H9 (cell line): ENCODE measurements around the gene PSMD5. TPM values are rescaled to one million over a fixed set of nuclear protein-coding genes. Genes with fewer than 3 reads are reported as not detected.

Source experiments
- DNase-seq: peaks from one replicate; pipeline ENCODE4 v3.0.0-alpha.2; 2017
- H2AFZ ChIP-seq: one replicate; pipeline ENCODE4 v1.6.1; 2013; ENCODE audit warnings: mild to moderate bottlenecking, low read length, control low read depth, moderate library complexity
- H2AK5ac ChIP-seq: 2 replicates; pipeline ENCODE4 v1.6.1; 2013; ENCODE audit warnings: low read length, control low read depth, mixed read lengths; ENCODE audit not compliant: insufficient read length
- H2BK120ac ChIP-seq: one replicate; pipeline ENCODE4 v1.6.1; 2013; ENCODE audit warnings: low read depth, mild to moderate bottlenecking, low read length, control low read depth, inconsistent platforms; ENCODE audit not compliant: poor library complexity, severe bottlenecking
- H2BK12ac ChIP-seq: 2 replicates; pipeline ENCODE4 v1.6.1; 2013; ENCODE audit warnings: low read length, control low read depth, mixed read lengths, low read depth; ENCODE audit not compliant: insufficient read length
- H2BK15ac ChIP-seq: 2 replicates; pipeline ENCODE4 v1.6.1; 2013; ENCODE audit warnings: low read depth, low read length, control low read depth
- H2BK20ac ChIP-seq: one replicate; pipeline ENCODE4 v1.6.1; 2013; ENCODE audit warnings: low read depth, mild to moderate bottlenecking, low read length, control low read depth, inconsistent platforms; ENCODE audit not compliant: poor library complexity, severe bottlenecking
- H2BK5ac ChIP-seq: 2 replicates; pipeline ENCODE4 v1.6.1; 2013; ENCODE audit warnings: low read length, control low read depth, mixed read lengths; ENCODE audit not compliant: insufficient read length
- H3K14ac ChIP-seq: 2 replicates; pipeline ENCODE4 v1.6.1; 2013; ENCODE audit warnings: low read length, control low read depth; ENCODE audit not compliant: insufficient read depth
- H3K18ac ChIP-seq: 2 replicates; pipeline ENCODE4 v1.6.1; 2013; ENCODE audit warnings: low read depth, mild to moderate bottlenecking, mixed read lengths, low read length, control low read depth; ENCODE audit not compliant: insufficient read length
- H3K23ac ChIP-seq: 2 replicates; pipeline ENCODE4 v1.6.1; 2013; ENCODE audit warnings: low read length, control low read depth, mixed read lengths, low read depth; ENCODE audit not compliant: insufficient read length
- H3K23me2 ChIP-seq: 2 replicates; pipeline ENCODE4 v1.6.1; 2013; ENCODE audit warnings: low read depth, mild to moderate bottlenecking, mixed read lengths, low read length, control low read depth; ENCODE audit not compliant: insufficient read length, poor library complexity, severe bottlenecking
- H3K27ac ChIP-seq: 2 replicates; pipeline ENCODE4 v1.5.1; 2013; ENCODE audit warnings: low read length, control low read depth, mixed read lengths, low read depth; ENCODE audit not compliant: insufficient read length
- H3K27me3 ChIP-seq: 2 replicates; pipeline ENCODE4 v1.6.1; 2013; ENCODE audit warnings: low read length, control low read depth, inconsistent platforms; ENCODE audit not compliant: insufficient read depth
- H3K4ac ChIP-seq: 2 replicates; pipeline ENCODE4 v1.6.1; 2013; ENCODE audit warnings: low read depth, mild to moderate bottlenecking, control low read depth, inconsistent platforms, low read length, moderate library complexity
- H3K4me1 ChIP-seq: 2 replicates; pipeline ENCODE4 v1.6.1; 2013; ENCODE audit warnings: low read length, control low read depth, inconsistent platforms; ENCODE audit not compliant: insufficient read depth
- H3K4me2 ChIP-seq: 2 replicates; pipeline ENCODE4 v1.6.1; 2013; ENCODE audit warnings: low read length, control low read depth, mixed read lengths; ENCODE audit not compliant: insufficient read length, insufficient read depth
- H3K56ac ChIP-seq: 2 replicates; pipeline ENCODE4 v1.6.1; 2013; ENCODE audit warnings: low read depth, mild to moderate bottlenecking, mixed read lengths, low read length, control low read depth; ENCODE audit not compliant: insufficient read length
- H3K79me1 ChIP-seq: 2 replicates; pipeline ENCODE4 v1.6.1; 2013; ENCODE audit warnings: low read depth, mild to moderate bottlenecking, moderate library complexity, low read length, control low read depth, inconsistent platforms; ENCODE audit not compliant: insufficient read depth, poor library complexity, severe bottlenecking
- H3K79me2 ChIP-seq: 2 replicates; pipeline ENCODE4 v1.6.1; 2013; ENCODE audit warnings: low read length, control low read depth, inconsistent platforms; ENCODE audit not compliant: insufficient read depth
- H3K9ac ChIP-seq: 2 replicates; pipeline ENCODE4 v1.6.1; 2013; ENCODE audit warnings: low read length, control low read depth, mixed read lengths; ENCODE audit not compliant: insufficient read length; ENCODE audit errors: extremely low read depth
- H3K9me3 ChIP-seq: one replicate; pipeline ENCODE4 v1.6.1; 2013; ENCODE audit warnings: low read depth, low read length, inconsistent platforms; ENCODE audit not compliant: control insufficient read depth
- H3T11ph ChIP-seq: one replicate; pipeline ENCODE4 v1.6.1; 2013; ENCODE audit warnings: mild to moderate bottlenecking, low read length, control low read depth, inconsistent platforms
- H4K20me1 ChIP-seq: one replicate; pipeline ENCODE4 v1.6.1; 2013; ENCODE audit not compliant: control insufficient read depth, insufficient read length, insufficient read depth
- H4K5ac ChIP-seq: 2 replicates; pipeline ENCODE4 v1.6.1; 2013; ENCODE audit warnings: low read depth, mild to moderate bottlenecking, mixed read lengths, low read length, control low read depth; ENCODE audit not compliant: insufficient read length
- H4K8ac ChIP-seq: replicated peaks from 2 replicates; pipeline ENCODE4 v1.6.1; 2013; ENCODE audit warnings: low read length, control low read depth, mixed read lengths, low read depth; ENCODE audit not compliant: insufficient read length
- H4K91ac ChIP-seq: 2 replicates; pipeline ENCODE4 v1.6.1; 2013; ENCODE audit warnings: low read depth, mild to moderate bottlenecking, moderate library complexity, mixed read lengths, low read length, control low read depth; ENCODE audit not compliant: insufficient read length
- H3K27ac Mint-ChIP-seq, 3 experiments: 2 replicates in 2 of 3; 3 replicates in 1 of 3; pipeline ENCODE4 v1.8.0; 2020 to 2021; ENCODE audit warnings: mixed read lengths in 3 of 3, mild to moderate bottlenecking in 1 of 3, moderate library complexity in 1 of 3
- H3K27me3 Mint-ChIP-seq: 2 replicates; pipeline ENCODE4 v1.8.0; 2021; ENCODE audit warnings: low read depth, mild to moderate bottlenecking, moderate library complexity, mixed read lengths
- H3K36me3 Mint-ChIP-seq, 3 experiments: 2 replicates in 2 of 3; 3 replicates in 1 of 3; pipeline ENCODE4 v1.8.0; 2020 to 2021; ENCODE audit warnings: low read depth in 3 of 3, mixed read lengths in 3 of 3; ENCODE audit not compliant: insufficient read depth in 1 of 3
- H3K4me1 Mint-ChIP-seq, 2 experiments: 2 replicates each; pipeline ENCODE4 v1.8.0; 2020; ENCODE audit warnings: mixed read lengths in 2 of 2
- H3K4me3 Mint-ChIP-seq, 2 experiments: 2 replicates in 1 of 2; 3 replicates in 1 of 2; pipeline ENCODE4 v1.8.0; 2020 to 2021; ENCODE audit warnings: mild to moderate bottlenecking in 2 of 2, mixed read lengths in 2 of 2, moderate library complexity in 1 of 2
- H3K9me3 Mint-ChIP-seq, 2 experiments: 2 replicates in 1 of 2; 3 replicates in 1 of 2; pipeline ENCODE4 v1.8.0; 2020; ENCODE audit warnings: mild to moderate bottlenecking in 2 of 2, mixed read lengths in 2 of 2, moderate library complexity in 1 of 2
- WGBS: extraction: QIAGEN DNeasy Blood & Tissue Kit; methylation state at CpG from one replicate; pipeline ENCODE4 v1.1.7; 2013; ENCODE audit warnings: missing lambda C conversion rate, low lambda C conversion rate, mixed read lengths; ENCODE audit not compliant: insufficient read length; ENCODE audit errors: extremely low coverage; 5-methylcytosine and 5-hydroxymethylcytosine counted together
- total RNA-seq: library from RNA; stranded (reverse); gene quantifications from 2 replicates; pipeline ENCODE4 v1.2.1, GENCODE V29; 2021
- TF ChIP-seq, protein P1 (sequence below): fragments of 200-600 bp; sonication (generic); conservative IDR thresholded peaks from 3 replicates; pipeline ENCODE4 v1.8.0; 2021; ENCODE audit warnings: antibody characterized with exemption, mild to moderate bottlenecking

The PSMD5 gene
- total RNA-seq, 1 experiment from 2014 or later: 64.9 TPM

DNA sequence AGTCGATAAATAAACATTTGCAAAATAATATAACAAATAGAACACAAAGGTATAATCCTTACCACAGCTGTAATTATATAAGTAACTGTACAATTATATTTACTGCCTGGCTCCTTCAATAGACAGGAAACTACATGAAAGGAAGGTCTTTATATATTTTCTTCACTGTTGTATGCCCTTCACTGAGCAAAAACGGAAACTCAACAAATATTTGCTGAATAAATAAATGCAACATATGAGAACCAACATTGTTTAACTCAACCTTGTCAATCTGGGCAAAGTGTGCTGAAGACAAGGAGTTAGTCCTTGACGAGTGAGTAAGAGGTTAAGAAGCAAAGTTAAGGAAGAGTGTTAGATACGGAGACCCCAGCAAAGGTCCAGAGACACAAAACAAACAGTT lies 22.6 kb downstream of the PSMD5 start:
- Mint-ChIP-seq H3K27ac (no peak overlapping the region), H3K9me3 (no peaks in the 10 kb centered on the region), H3K36me3 (peaks cover 3 to 85% (median 77%) of the 10 kb centered on the region in 3 experiments; a peak in 5 of 7 replicates), H3K27me3 (no peaks in the 10 kb centered on the region), H3K4me3 (no peak overlapping the region), H3K4me1 (no peaks in the 10 kb centered on the region)
- no peaks in the 10 kb centered on the region for H3K4me1 ChIP-seq
- no peak overlapping the region for H3K56ac ChIP-seq
- no CpG with 5 or more reads among the region's 4 CpGs for WGBS
- no peak overlapping the region for H3K4ac ChIP-seq
- no peaks in the 10 kb centered on the region for H3K27me3 ChIP-seq
- H3K4me2 ChIP-seq: no peak overlapping the region
- H2BK5ac ChIP-seq: no peak overlapping the region
- H2BK120ac ChIP-seq: no peak overlapping the region
- no peak overlapping the region for H3K9ac ChIP-seq
- no peak overlapping the region for H2AFZ ChIP-seq
- H2AK5ac ChIP-seq: no peak overlapping the region
- H3K27ac ChIP-seq: no peak overlapping the region
- no peak overlapping the region for H2BK20ac ChIP-seq
- no peaks in the 10 kb centered on the region for H4K20me1 ChIP-seq
- H4K8ac ChIP-seq: no peak overlapping the region
- TF ChIP-seq, protein P1, sequence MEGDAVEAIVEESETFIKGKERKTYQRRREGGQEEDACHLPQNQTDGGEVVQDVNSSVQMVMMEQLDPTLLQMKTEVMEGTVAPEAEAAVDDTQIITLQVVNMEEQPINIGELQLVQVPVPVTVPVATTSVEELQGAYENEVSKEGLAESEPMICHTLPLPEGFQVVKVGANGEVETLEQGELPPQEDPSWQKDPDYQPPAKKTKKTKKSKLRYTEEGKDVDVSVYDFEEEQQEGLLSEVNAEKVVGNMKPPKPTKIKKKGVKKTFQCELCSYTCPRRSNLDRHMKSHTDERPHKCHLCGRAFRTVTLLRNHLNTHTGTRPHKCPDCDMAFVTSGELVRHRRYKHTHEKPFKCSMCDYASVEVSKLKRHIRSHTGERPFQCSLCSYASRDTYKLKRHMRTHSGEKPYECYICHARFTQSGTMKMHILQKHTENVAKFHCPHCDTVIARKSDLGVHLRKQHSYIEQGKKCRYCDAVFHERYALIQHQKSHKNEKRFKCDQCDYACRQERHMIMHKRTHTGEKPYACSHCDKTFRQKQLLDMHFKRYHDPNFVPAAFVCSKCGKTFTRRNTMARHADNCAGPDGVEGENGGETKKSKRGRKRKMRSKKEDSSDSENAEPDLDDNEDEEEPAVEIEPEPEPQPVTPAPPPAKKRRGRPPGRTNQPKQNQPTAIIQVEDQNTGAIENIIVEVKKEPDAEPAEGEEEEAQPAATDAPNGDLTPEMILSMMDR: no peak
- H3K23ac ChIP-seq: no peak overlapping the region
- H3K14ac ChIP-seq: no peak overlapping the region
- no peak overlapping the region for H2BK15ac ChIP-seq
- H3K9me3 ChIP-seq: no peaks in the 10 kb centered on the region
- no peak overlapping the region for H4K5ac ChIP-seq
- H4K91ac ChIP-seq: no peak overlapping the region
- H3K18ac ChIP-seq: no peak overlapping the region
- no peaks in the 10 kb centered on the region for H3K79me1 ChIP-seq
- no peaks in the 10 kb centered on the region for H3K23me2 ChIP-seq
- H3T11ph ChIP-seq: no peak overlapping the region
- no peaks in the 10 kb centered on the region for H3K79me2 ChIP-seq
- no peak for DNase-seq
- no peak overlapping the region for H2BK12ac ChIP-seq
